Skeletal muscle cell (primary cell): Measurements from ENCODE around the gene PACRG.

Source experiments
- DNase-seq: peaks from one replicate; pipeline ENCODE4 v3.0.0-alpha.2; 2010; ENCODE audit warnings: low read depth
- H3K4me3 ChIP-seq: 2 replicates; pipeline ENCODE4 v1.5.1; 2011; ENCODE audit warnings: low read depth, mild to moderate bottlenecking, control low read depth, low read length, moderate library complexity

The PACRG gene

GRCh38 chr6:163038317-163038716 lies 310.5 kb downstream of the PACRG start:
- no peak for DNase-seq
- H3K4me3 ChIP-seq, result no peak overlapping the region

- no peak overlapping the region for H3K4me3 ChIP-seq
- no peak for DNase-seq
These were observed 320.6 kb downstream of the PACRG start for GRCh38 chr6:163048345-163048744.

- H3K4me3 ChIP-seq, result no peak overlapping the region
- no peak for DNase-seq
These were observed 326.0 kb downstream of the PACRG start for GRCh38 chr6:163053667-163054344.

DNA sequence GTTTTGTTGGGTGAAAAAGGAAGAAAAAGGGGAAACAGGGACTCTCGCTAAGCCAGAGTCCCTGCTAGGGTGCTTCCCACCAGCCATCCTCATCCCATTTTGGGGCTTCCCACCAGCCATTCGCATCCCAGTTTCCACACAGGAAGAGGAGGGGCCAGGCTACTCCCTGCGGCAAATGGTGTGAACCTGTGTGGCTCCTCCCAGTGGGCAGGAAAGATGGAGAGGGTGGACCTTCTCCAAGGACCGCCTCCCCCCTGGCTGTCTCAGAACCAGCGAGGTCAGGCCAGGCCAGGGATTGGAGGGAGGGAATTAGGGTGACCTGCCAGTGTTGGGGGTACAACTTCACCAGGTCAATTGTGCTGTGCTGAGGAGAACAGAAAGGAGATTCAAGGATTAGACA lies 326.9 kb downstream of the PACRG start:
- no peak for DNase-seq
- H3K4me3 ChIP-seq, result no peak overlapping the region

- no peak overlapping the region for H3K4me3 ChIP-seq
- no peak for DNase-seq
These were observed 329.5 kb downstream of the PACRG start for GRCh38 chr6:163057260-163057659.

DNA sequence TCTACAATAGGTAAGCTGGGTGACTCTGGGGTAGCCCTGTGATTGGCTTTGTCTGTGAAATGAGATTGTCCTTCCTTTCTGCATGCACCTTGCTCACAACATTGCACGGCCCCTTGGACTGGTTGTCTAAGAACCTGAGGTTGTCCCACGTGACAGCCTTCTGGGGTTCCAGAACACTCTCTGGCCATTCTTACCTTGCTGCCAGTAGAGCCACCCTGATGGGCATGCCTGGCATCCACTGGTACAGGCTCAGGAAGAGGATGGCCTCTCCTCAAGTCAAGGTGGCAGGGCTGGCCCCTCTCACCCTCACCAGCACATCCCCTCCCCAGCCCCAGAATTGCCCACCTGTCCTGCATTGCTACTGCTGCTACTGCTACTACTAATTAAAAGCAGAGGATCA lies 335.0 kb downstream of the PACRG start:
- H3K4me3 ChIP-seq, result no peak overlapping the region
- DNase-seq, result no peak

DNA sequence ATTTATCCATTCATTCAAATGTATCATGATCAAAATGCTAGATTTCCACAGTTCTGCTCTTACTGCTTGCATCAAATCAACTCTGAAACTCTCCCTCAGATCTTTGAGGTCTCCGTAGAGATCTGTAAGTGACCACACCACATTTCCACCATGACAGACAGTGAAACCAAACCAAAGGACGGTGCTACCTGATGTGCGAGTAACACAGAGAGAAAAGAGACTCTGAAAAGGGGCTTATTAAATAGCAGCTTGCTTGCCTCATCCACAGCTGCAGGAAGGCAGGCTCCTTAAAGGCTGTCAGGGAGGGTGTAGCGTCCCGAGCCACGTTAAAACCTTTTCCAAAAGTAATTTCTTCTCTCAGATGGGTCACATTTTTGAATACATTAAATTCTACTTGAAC lies 335.8 kb downstream of the PACRG start:
- DNase-seq, result no peak
- no peak overlapping the region for H3K4me3 ChIP-seq

DNA sequence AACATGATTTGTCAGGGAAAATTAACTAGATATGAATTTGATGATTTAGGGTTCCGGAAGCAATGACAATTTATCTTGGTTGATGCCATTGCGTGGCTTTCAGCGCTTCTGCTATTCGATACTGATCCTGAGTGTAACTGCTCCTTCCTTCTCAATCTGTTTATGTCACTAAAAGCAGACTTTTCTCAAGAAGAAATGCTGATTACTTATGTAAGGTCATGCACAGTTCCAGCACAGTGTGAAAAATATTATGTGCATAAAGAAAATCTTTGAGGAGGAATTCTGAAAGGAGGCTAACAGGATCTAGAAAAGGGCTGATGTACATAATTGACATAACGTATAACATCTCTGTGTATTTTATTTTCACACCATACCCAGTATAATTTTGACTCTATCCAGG lies 336.6 kb downstream of the PACRG start:
- H3K4me3 ChIP-seq, result no peak overlapping the region
- DNase-seq, result no peak

DNA sequence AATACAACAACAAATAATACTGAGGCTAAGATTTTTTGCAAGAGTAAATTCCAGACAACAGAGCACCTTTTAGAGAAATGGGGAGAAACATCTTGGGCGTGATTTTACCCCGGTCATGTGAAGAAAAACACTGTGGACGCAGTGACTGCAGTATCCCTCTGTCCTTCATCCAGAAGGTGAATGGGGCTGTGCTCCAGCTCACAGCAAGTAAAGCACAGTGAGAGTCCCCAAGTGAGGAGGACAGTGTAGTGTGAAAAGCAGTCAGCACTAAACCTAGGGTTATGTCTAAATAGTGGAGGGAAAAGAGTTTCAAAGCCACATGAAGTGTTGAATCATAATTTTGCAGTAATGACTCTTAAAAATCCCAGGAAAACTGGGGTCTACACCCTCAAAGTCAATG lies 338.4 kb downstream of the PACRG start:
- DNase-seq, result no peak

GRCh38 chr6:163077134-163077533 lies 349.4 kb downstream of the PACRG start:
- no peak for DNase-seq
- H3K4me3 ChIP-seq, result no peak overlapping the region

More for the DNA sequence above, 338.4 kb downstream of the PACRG start:
- H3K4me3 ChIP-seq, result no peak overlapping the region

- no peak for DNase-seq
- H3K4me3 ChIP-seq, result no peak overlapping the region
These were observed 350.9 kb downstream of the PACRG start for GRCh38 chr6:163078712-163079111.

GRCh38 chr6:163080228-163080627 lies 352.5 kb downstream of the PACRG start:
- DNase-seq, result no peak
- H3K4me3 ChIP-seq, result no peak overlapping the region

- DNase-seq, result no peak
- no peak overlapping the region for H3K4me3 ChIP-seq
These were observed 355.4 kb downstream of the PACRG start for GRCh38 chr6:163083141-163083540.

- DNase-seq, result no peak
- H3K4me3 ChIP-seq, result no peak overlapping the region
These were observed 357.7 kb downstream of the PACRG start for GRCh38 chr6:163085426-163085825.

- H3K4me3 ChIP-seq, result no peak overlapping the region
- DNase-seq, result no peak
These were observed 358.3 kb downstream of the PACRG start for GRCh38 chr6:163085861-163086623.

GRCh38 chr6:163086624-163086920 lies 358.8 kb downstream of the PACRG start:
- H3K4me3 ChIP-seq, result no peak overlapping the region
- DNase-seq, result no peak

GRCh38 chr6:163087981-163088380 lies 360.2 kb downstream of the PACRG start:
- no peak overlapping the region for H3K4me3 ChIP-seq
- no peak for DNase-seq

DNA sequence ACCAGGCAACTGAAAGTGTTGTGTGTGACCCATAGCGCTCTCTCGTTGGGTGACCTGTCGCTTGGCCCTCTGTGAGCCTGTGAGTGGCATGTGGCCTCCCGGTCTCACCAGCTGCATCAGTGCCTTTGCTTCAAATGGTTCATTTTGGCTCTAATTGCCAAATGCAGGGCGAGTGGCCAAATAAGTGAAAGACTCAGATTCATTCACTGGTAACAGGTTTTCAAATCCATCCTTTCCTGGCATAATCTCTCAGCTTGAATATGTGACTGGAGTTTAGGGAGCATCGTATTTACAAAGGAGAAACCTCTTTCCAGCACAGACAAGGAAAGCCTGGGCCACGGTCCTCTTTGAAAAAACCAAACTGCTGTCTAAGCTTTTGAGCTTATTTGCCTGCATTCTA lies 365.1 kb downstream of the PACRG start:
- no peak overlapping the region for H3K4me3 ChIP-seq
- no peak for DNase-seq

- DNase-seq, result no peak
- H3K4me3 ChIP-seq, result no peak overlapping the region
These were observed 367.1 kb downstream of the PACRG start for GRCh38 chr6:163094881-163095280.

- no peak for DNase-seq
- no peak overlapping the region for H3K4me3 ChIP-seq
These were observed 367.6 kb downstream of the PACRG start for GRCh38 chr6:163095401-163095800.

DNA sequence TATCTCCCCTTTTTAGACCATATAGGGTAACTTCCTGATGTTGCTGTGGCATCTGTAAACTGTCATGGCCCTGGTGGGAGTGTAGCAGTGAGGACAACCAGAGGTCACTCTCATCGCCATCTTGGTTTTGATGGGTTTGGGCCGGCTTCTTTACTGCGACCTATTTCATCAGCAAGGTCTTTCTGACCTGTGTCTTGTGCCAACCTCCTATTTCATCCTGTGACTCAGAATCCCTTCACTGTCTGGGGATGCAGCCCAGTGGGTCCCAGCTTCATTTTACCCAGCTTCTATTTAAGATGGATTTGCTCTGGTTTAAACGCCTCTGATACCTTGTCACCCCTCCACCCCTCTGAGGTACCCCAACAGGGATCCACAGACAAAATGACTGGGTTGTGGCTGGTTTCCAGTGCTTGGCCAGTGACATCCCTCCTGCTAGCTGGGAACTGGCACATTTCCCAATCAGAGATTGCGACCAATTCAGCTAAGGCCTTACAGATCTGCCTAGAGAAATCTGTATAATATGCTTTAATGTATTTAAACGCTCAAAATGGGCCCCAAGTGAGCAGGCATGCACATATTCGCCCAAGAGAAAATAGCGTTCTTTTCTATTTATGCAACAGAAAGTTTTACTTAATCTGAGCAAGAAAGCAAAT lies 371.2 kb downstream of the PACRG start:
- H3K4me3 ChIP-seq, result no peak overlapping the region
- peak; percentile 29 for DNase-seq
